Rectal smooth muscle tissue (tissue), 1 donor: ENCODE data around the gene EAPP.
"Not testable (repeated sequence)": the region's sequence is repeated elsewhere in the genome, so short reads cannot be mapped to it uniquely, and the experiment has no call there.

Experiments
- H3K27ac ChIP-seq: one replicate; pipeline ENCODE4 v1.7.0; 2013; ENCODE audit warnings: low read depth, low read length, inconsistent platforms
- H3K27me3 ChIP-seq: one replicate; pipeline ENCODE4 v1.7.0; 2013; ENCODE audit warnings: low read length; ENCODE audit not compliant: control insufficient read depth, insufficient read depth
- H3K36me3 ChIP-seq: one replicate; pipeline ENCODE4 v1.7.0; 2013; ENCODE audit warnings: low read length; ENCODE audit not compliant: control insufficient read depth, insufficient read depth
- H3K4me1 ChIP-seq: one replicate; pipeline ENCODE4 v1.7.0; 2013; ENCODE audit warnings: low read length; ENCODE audit not compliant: control insufficient read depth, insufficient read depth
- H3K4me3 ChIP-seq: one replicate; pipeline ENCODE4 v1.7.0; 2013; ENCODE audit warnings: low read length
- H3K9ac ChIP-seq: one replicate; pipeline ENCODE4 v1.7.0; 2013; ENCODE audit warnings: low read length

The EAPP gene

GRCh38 chr14:34539407-34540180 is at the start of gene EAPP:
Gene EAPP (minus strand): TSS chr14:34539701. CDS start chr14:34539628, 73 bp downstream.
- H3K4me1 ChIP-seq: peaks cover 7% of the 10 kb centered on the region
- H3K4me3 ChIP-seq: peak within 1 kb of the TSS; percentile 100
- peaks cover 3% of the 10 kb centered on the region for H3K36me3 ChIP-seq
- no peaks in the 10 kb centered on the region for H3K27me3 ChIP-seq
- H3K9ac ChIP-seq: peak within 1 kb of the TSS; percentile 99
- H3K27ac ChIP-seq: peak within 1 kb of the TSS; percentile 99

- H3K36me3 ChIP-seq: peaks cover 15% of the 10 kb centered on the region
- H3K27me3 ChIP-seq: no peaks in the 10 kb centered on the region
- no peak overlapping the region for H3K27ac ChIP-seq
- no peak overlapping the region for H3K4me3 ChIP-seq
- no peaks in the 10 kb centered on the region for H3K4me1 ChIP-seq
- H3K9ac ChIP-seq: no peak overlapping the region
Observed at GRCh38 chr14:34583525-34583924, 44.0 kb upstream of the EAPP start.

- Histone ChIP-seq H3K27me3 (no peaks in the 10 kb centered on the region), H3K4me3 (no peak overlapping the region), H3K36me3 (peaks cover 15% of the 10 kb centered on the region), H3K27ac (no peak overlapping the region), H3K9ac (no peak overlapping the region), H3K4me1 (no peaks in the 10 kb centered on the region)
Observed at GRCh38 chr14:34582117-34582680, 42.7 kb upstream of the EAPP start.

- Histone ChIP-seq H3K27ac (no peak overlapping the region), H3K36me3 (peaks cover 15% of the 10 kb centered on the region), H3K4me1 (no peaks in the 10 kb centered on the region), H3K27me3 (no peaks in the 10 kb centered on the region), H3K9ac (no peak overlapping the region), H3K4me3 (no peak overlapping the region)
Observed at GRCh38 chr14:34580381-34580780, 40.9 kb upstream of the EAPP start.

- peaks cover 11% of the 10 kb centered on the region for H3K36me3 ChIP-seq
- no peaks in the 10 kb centered on the region for H3K27me3 ChIP-seq
- H3K4me1 ChIP-seq: no peaks in the 10 kb centered on the region
- no peak overlapping the region for H3K27ac ChIP-seq
- H3K4me3 ChIP-seq: no peak overlapping the region
- no peak overlapping the region for H3K9ac ChIP-seq
Observed at GRCh38 chr14:34571771-34572170, 32.3 kb upstream of the EAPP start.

- H3K36me3 ChIP-seq: peaks cover 11% of the 10 kb centered on the region
- no peak overlapping the region for H3K4me3 ChIP-seq
- no peak overlapping the region for H3K9ac ChIP-seq
- no peak overlapping the region for H3K27ac ChIP-seq
- H3K27me3 ChIP-seq: no peaks in the 10 kb centered on the region
- no peaks in the 10 kb centered on the region for H3K4me1 ChIP-seq
Observed at GRCh38 chr14:34569750-34570149, 30.2 kb upstream of the EAPP start.

GRCh38 chr14:34568803-34569202 is 29.3 kb upstream of the EAPP start:
- H3K9ac ChIP-seq: no peak overlapping the region
- H3K27ac ChIP-seq: no peak overlapping the region
- H3K4me1 ChIP-seq: no peaks in the 10 kb centered on the region
- peaks cover 11% of the 10 kb centered on the region for H3K36me3 ChIP-seq
- H3K27me3 ChIP-seq: no peaks in the 10 kb centered on the region
- no peak overlapping the region for H3K4me3 ChIP-seq

GRCh38 chr14:34562776-34563150 is 23.3 kb upstream of the EAPP start:
- no peaks in the 10 kb centered on the region for H3K27me3 ChIP-seq

GRCh38 chr14:34562037-34562775 is 22.7 kb upstream of the EAPP start:
- H3K27ac ChIP-seq, H3K4me3 ChIP-seq, H3K27me3 ChIP-seq, H3K9ac ChIP-seq, H3K36me3 ChIP-seq, H3K4me1 ChIP-seq: not testable (repeated sequence)

More at GRCh38 chr14:34562776-34563150, 23.3 kb upstream of the EAPP start:
- no peak overlapping the region for H3K9ac ChIP-seq
- H3K36me3 ChIP-seq: peaks cover 3% of the 10 kb centered on the region
- H3K27ac ChIP-seq: no peak overlapping the region
- no peaks in the 10 kb centered on the region for H3K4me1 ChIP-seq
- H3K4me3 ChIP-seq: no peak overlapping the region

GRCh38 chr14:34556498-34556829 is 17.0 kb upstream of the EAPP start:
- not testable (repeated sequence) for H3K27me3 ChIP-seq, H3K9ac ChIP-seq, H3K27ac ChIP-seq, H3K4me3 ChIP-seq, H3K4me1 ChIP-seq, H3K36me3 ChIP-seq

GRCh38 chr14:34555583-34556497 is 16.3 kb upstream of the EAPP start:
- H3K4me1 ChIP-seq, H3K27me3 ChIP-seq, H3K27ac ChIP-seq, H3K36me3 ChIP-seq, H3K4me3 ChIP-seq, H3K9ac ChIP-seq: not testable (repeated sequence)
